ENCODE data around the gene OR10X1.

Gene OR10X1

GRCh38 chr1:158579733-158580132 lies at the start of gene OR10X1:
TSS of gene OR10X1 (minus strand) at chr1:158579899. CDS start at chr1:158579899, 0 bp downstream.
- DNase-seq (ENCODE audit: low read depth), result no peak
- H3K4me3 ChIP-seq (ENCODE audit: low read depth, low read length), result no peak within 1 kb of the TSS
- TF ChIP-seq CTCF (IDR thresholded peaks at IDR 0.05; ENCODE audit: low read depth, low read length, missing control alignments), result no peak

- DNase-seq (ENCODE audit: low read depth), result no peak
- no peak for TF ChIP-seq CTCF (IDR thresholded peaks at IDR 0.05; ENCODE audit: low read depth, low read length, missing control alignments)
- no peak overlapping the region for H3K4me3 ChIP-seq (ENCODE audit: low read depth, low read length)
These were observed 34.1 kb upstream of the OR10X1 start for GRCh38 chr1:158613764-158614163.

GRCh38 chr1:158611916-158612315 lies 32.2 kb upstream of the OR10X1 start:
- DNase-seq (ENCODE audit: low read depth), result no peak
- no peak for TF ChIP-seq CTCF (IDR thresholded peaks at IDR 0.05; ENCODE audit: low read depth, low read length, missing control alignments)

GRCh38 chr1:158607296-158607695 lies 27.6 kb upstream of the OR10X1 start:
- no peak overlapping the region for H3K4me3 ChIP-seq (ENCODE audit: low read depth, low read length)
- no peak for TF ChIP-seq CTCF (IDR thresholded peaks at IDR 0.05; ENCODE audit: low read depth, low read length, missing control alignments)
- DNase-seq (ENCODE audit: low read depth), result no peak

More at GRCh38 chr1:158611916-158612315, 32.2 kb upstream of the OR10X1 start:
- no peak overlapping the region for H3K4me3 ChIP-seq (ENCODE audit: low read depth, low read length)

GRCh38 chr1:158604968-158605367 lies 25.3 kb upstream of the OR10X1 start, which contains the start of gene OR10Z1:
TSS of gene OR10Z1 (plus strand) at chr1:158605268. CDS start at chr1:158606439, 1,171 bp downstream.
- no peak within 1 kb of the TSS for H3K4me3 ChIP-seq (ENCODE audit: low read depth, low read length)
- DNase-seq (ENCODE audit: low read depth), result no peak
- no peak for TF ChIP-seq CTCF (IDR thresholded peaks at IDR 0.05; ENCODE audit: low read depth, low read length, missing control alignments)

GRCh38 chr1:158600735-158601134 lies 21.0 kb upstream of the OR10X1 start:
- no peak overlapping the region for H3K4me3 ChIP-seq (ENCODE audit: low read depth, low read length)
- TF ChIP-seq CTCF (IDR thresholded peaks at IDR 0.05; ENCODE audit: low read depth, low read length, missing control alignments), result no peak
- DNase-seq (ENCODE audit: low read depth), result no peak

GRCh38 chr1:158586942-158587341 lies 7.2 kb upstream of the OR10X1 start:
- DNase-seq (ENCODE audit: low read depth), result no peak
- TF ChIP-seq CTCF (IDR thresholded peaks at IDR 0.05; ENCODE audit: low read depth, low read length, missing control alignments), result no peak
- H3K4me3 ChIP-seq (ENCODE audit: low read depth, low read length), result no peak overlapping the region

Data from GM12864 (cell line).